Activated CD4-positive, alpha-beta T cell treated with anti-CD3 and anti-CD28 coated beads, Interleukin-2, amount 10 ng/mL, durations not matched to agents 24 days and 14 days (primary cell): ENCODE results near the gene CNTNAP4. TPM values are rescaled to one million over a fixed set of nuclear protein-coding genes. Genes with fewer than 3 reads are reported as not detected.

Experiments
- DNase-seq: peaks from one replicate; pipeline ENCODE4 v3.0.0; 2022
- H3K27ac Mint-ChIP-seq: one replicate; pipeline ENCODE4 v1.8.0; 2022; ENCODE audit warnings: mild to moderate bottlenecking, mixed read lengths
- H3K27me3 Mint-ChIP-seq: one replicate; pipeline ENCODE4 v1.8.0; 2022; ENCODE audit warnings: mixed read lengths
- H3K36me3 Mint-ChIP-seq: one replicate; pipeline ENCODE4 v1.8.0; 2022; ENCODE audit warnings: low read depth, mild to moderate bottlenecking, mixed read lengths
- H3K4me1 Mint-ChIP-seq: one replicate; pipeline ENCODE4 v1.8.0; 2021; ENCODE audit warnings: mixed read lengths
- H3K4me3 Mint-ChIP-seq: one replicate; pipeline ENCODE4 v1.8.0; 2022; ENCODE audit warnings: mild to moderate bottlenecking, moderate library complexity, mixed read lengths
- H3K9me3 Mint-ChIP-seq: one replicate; pipeline ENCODE4 v1.8.0; 2021; ENCODE audit warnings: mixed read lengths
- intact Hi-C: fragments of 100-400 bp; cut with micrococcal nuclease; formaldehyde crosslinking; loops from one replicate; pipeline ENCODE4 v1.15.1; 2023
- total RNA-seq: library from RNA; stranded (reverse); gene quantifications from 2 replicates; pipeline ENCODE4 v1.2.3, GENCODE V29; 2022

CNTNAP4 gene
- total RNA-seq, 1 donor from 2014 or later, result not detected

DNA sequence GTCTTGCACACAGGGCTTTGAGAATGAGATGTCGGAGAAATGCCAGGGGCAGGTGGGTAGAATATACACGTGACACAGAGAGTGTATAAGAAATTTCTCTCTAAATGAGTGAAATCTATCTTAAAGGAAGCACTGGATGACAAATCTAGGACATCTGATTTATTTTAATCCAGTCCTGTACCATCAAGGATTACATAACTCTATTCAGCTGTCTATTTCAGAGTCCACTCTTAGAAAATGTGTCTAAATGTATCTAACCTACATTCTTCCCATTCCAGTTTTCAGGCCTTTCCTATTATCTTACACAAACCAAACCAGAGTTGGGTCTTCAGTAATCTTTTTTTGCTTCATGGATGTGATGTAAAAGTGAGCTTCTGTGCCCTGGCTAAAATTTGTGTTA is 181.9 kb downstream of the CNTNAP4 start:
- H3K27ac Mint-ChIP-seq, result no peak overlapping the region
- H3K4me3 Mint-ChIP-seq, result no peak overlapping the region
- H3K27me3 Mint-ChIP-seq, result no peaks in the 10 kb centered on the region
- intact Hi-C loops, result no loop called here
- H3K36me3 Mint-ChIP-seq, result no peaks in the 10 kb centered on the region
- no peak for DNase-seq
- no peaks in the 10 kb centered on the region for H3K9me3 Mint-ChIP-seq
- H3K4me1 Mint-ChIP-seq, result no peaks in the 10 kb centered on the region

DNA sequence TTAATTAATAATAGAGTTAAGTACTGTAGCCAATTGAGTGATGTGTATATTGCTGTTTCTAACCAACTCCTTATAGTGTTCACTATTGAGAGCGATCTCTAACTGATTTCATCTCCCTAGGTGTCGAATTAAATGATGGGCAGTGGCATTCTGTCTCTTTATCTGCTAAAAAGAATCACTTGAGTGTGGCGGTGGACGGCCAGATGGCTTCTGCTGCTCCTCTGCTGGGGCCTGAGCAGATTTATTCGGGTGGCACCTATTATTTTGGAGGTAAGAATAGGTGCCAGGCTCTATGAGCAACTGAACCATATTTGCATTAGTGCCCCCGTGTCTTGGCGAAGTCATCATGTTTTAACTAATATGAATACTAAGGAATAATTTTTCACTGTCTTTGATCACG is 184.6 kb downstream of the CNTNAP4 start:
- H3K4me3 Mint-ChIP-seq, result no peak overlapping the region

GRCh38 chr16:76464955-76465620 is 187.9 kb downstream of the CNTNAP4 start:
- intact Hi-C loops, result no loop called here

More for the DNA sequence above, 184.6 kb downstream of the CNTNAP4 start:
- Mint-ChIP-seq H3K27ac (no peak overlapping the region), H3K36me3 (no peaks in the 10 kb centered on the region), H3K9me3 (no peaks in the 10 kb centered on the region), H3K27me3 (no peaks in the 10 kb centered on the region), H3K4me1 (no peaks in the 10 kb centered on the region)
- DNase-seq, result no peak
- intact Hi-C loops, result no loop called here

GRCh38 chr16:76466871-76467270 is 189.7 kb downstream of the CNTNAP4 start:
- Mint-ChIP-seq H3K27me3 (no peaks in the 10 kb centered on the region), H3K4me3 (no peak overlapping the region), H3K4me1 (no peaks in the 10 kb centered on the region), H3K9me3 (no peaks in the 10 kb centered on the region), H3K36me3 (no peaks in the 10 kb centered on the region), H3K27ac (no peak overlapping the region)
- intact Hi-C loops, result no loop called here
- no peak for DNase-seq

More at GRCh38 chr16:76464955-76465620, 187.9 kb downstream of the CNTNAP4 start:
- no peak for DNase-seq
- no peak overlapping the region for H3K4me3 Mint-ChIP-seq
- H3K9me3 Mint-ChIP-seq, result no peaks in the 10 kb centered on the region
- no peak overlapping the region for H3K27ac Mint-ChIP-seq
- no peaks in the 10 kb centered on the region for H3K27me3 Mint-ChIP-seq
- H3K36me3 Mint-ChIP-seq, result no peaks in the 10 kb centered on the region
- H3K4me1 Mint-ChIP-seq, result no peaks in the 10 kb centered on the region

DNA sequence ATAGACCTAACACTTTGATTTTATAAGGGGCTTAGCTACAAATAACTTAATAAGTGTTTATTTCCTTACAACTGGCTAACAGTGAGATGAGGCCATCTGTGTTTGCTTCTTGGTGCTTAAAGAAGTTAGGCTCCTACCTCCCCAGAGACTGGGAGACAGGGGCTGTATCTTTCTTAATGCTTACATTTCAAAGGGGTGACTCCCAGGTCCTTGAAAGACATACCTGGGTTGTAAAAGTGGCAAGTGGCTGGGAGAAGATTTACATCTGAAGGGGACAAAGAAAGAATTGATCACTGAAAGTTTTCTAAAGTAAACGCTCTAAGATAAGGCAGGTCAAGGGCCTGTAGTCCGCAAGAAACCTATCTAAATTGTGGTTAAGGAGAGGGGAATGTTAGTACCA is 196.8 kb downstream of the CNTNAP4 start:
- H3K36me3 Mint-ChIP-seq, result no peaks in the 10 kb centered on the region
- H3K4me3 Mint-ChIP-seq, result no peak overlapping the region
- DNase-seq, result no peak
- no peaks in the 10 kb centered on the region for H3K9me3 Mint-ChIP-seq
- no peak overlapping the region for H3K27ac Mint-ChIP-seq
- H3K27me3 Mint-ChIP-seq, result no peaks in the 10 kb centered on the region
- H3K4me1 Mint-ChIP-seq, result no peaks in the 10 kb centered on the region
- intact Hi-C loops, result no loop called here

DNA sequence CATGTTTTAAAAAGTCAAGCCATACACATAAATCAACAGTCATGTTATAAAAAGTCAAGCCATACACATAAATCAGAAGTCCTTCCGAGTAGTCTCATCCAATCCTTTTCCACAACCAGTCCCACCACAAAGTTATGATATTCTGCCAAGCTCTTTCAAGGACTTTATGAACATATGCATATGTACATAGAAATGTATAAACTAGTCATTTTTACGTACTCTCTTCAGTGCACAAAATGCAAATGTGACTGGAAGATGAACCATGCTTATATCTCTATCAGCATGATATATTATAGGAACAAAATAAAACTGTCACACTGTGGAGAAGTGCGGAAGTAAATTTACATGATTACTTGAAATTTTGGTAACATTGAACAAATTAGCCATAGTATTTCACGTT is 200.9 kb downstream of the CNTNAP4 start:
- intact Hi-C loops, result no loop called here
- Mint-ChIP-seq H3K36me3 (no peaks in the 10 kb centered on the region), H3K27ac (no peak overlapping the region), H3K4me3 (no peak overlapping the region), H3K9me3 (peaks cover 4% of the 10 kb centered on the region), H3K4me1 (no peaks in the 10 kb centered on the region), H3K27me3 (no peaks in the 10 kb centered on the region)
- DNase-seq, result no peak

GRCh38 chr16:76483307-76483909 is 206.2 kb downstream of the CNTNAP4 start:
- intact Hi-C loops, result no loop called here

GRCh38 chr16:76484020-76484419 is 206.8 kb downstream of the CNTNAP4 start:
- H3K36me3 Mint-ChIP-seq, result no peaks in the 10 kb centered on the region
- no peaks in the 10 kb centered on the region for H3K27me3 Mint-ChIP-seq
- no peaks in the 10 kb centered on the region for H3K4me1 Mint-ChIP-seq
- peaks cover 4% of the 10 kb centered on the region for H3K9me3 Mint-ChIP-seq
- no peak for DNase-seq
- intact Hi-C loops, result no loop called here
- H3K27ac Mint-ChIP-seq, result no peak overlapping the region
- no peak overlapping the region for H3K4me3 Mint-ChIP-seq

More at GRCh38 chr16:76483307-76483909, 206.2 kb downstream of the CNTNAP4 start:
- Mint-ChIP-seq H3K36me3 (no peaks in the 10 kb centered on the region), H3K9me3 (peaks cover 4% of the 10 kb centered on the region), H3K4me1 (no peaks in the 10 kb centered on the region), H3K27me3 (no peaks in the 10 kb centered on the region), H3K27ac (no peak overlapping the region), H3K4me3 (no peak overlapping the region)
- DNase-seq, result no peak

GRCh38 chr16:76486740-76487139 is 209.5 kb downstream of the CNTNAP4 start:
- Mint-ChIP-seq H3K4me3 (no peak overlapping the region), H3K27me3 (no peaks in the 10 kb centered on the region), H3K27ac (no peak overlapping the region), H3K4me1 (no peaks in the 10 kb centered on the region), H3K36me3 (no peaks in the 10 kb centered on the region), H3K9me3 (peaks cover under 1% of the 10 kb centered on the region)
- DNase-seq, result no peak
- intact Hi-C loops, result no loop called here

GRCh38 chr16:76487411-76488064 is 210.3 kb downstream of the CNTNAP4 start:
- no peak overlapping the region for H3K4me3 Mint-ChIP-seq
- no peaks in the 10 kb centered on the region for H3K36me3 Mint-ChIP-seq
- H3K27me3 Mint-ChIP-seq, result no peaks in the 10 kb centered on the region
- DNase-seq, result no peak
- H3K27ac Mint-ChIP-seq, result no peak overlapping the region
- H3K9me3 Mint-ChIP-seq, result no peaks in the 10 kb centered on the region
- no peaks in the 10 kb centered on the region for H3K4me1 Mint-ChIP-seq
- intact Hi-C loops, result no loop called here

- H3K4me3 Mint-ChIP-seq, result no peak overlapping the region
- H3K27ac Mint-ChIP-seq, result no peak overlapping the region
- H3K27me3 Mint-ChIP-seq, result no peaks in the 10 kb centered on the region
- H3K9me3 Mint-ChIP-seq, result no peaks in the 10 kb centered on the region
- H3K36me3 Mint-ChIP-seq, result no peaks in the 10 kb centered on the region
- H3K4me1 Mint-ChIP-seq, result no peaks in the 10 kb centered on the region
- no peak for DNase-seq
- intact Hi-C loops, result no loop called here
Measured at GRCh38 chr16:76488065-76488417, 210.8 kb downstream of the CNTNAP4 start.

GRCh38 chr16:76490036-76490639 is 212.9 kb downstream of the CNTNAP4 start:
- no peaks in the 10 kb centered on the region for H3K36me3 Mint-ChIP-seq
- intact Hi-C loops, result no loop called here
- H3K4me1 Mint-ChIP-seq, result no peaks in the 10 kb centered on the region
- H3K4me3 Mint-ChIP-seq, result no peak overlapping the region
- no peaks in the 10 kb centered on the region for H3K27me3 Mint-ChIP-seq
- H3K9me3 Mint-ChIP-seq, result no peaks in the 10 kb centered on the region
- no peak overlapping the region for H3K27ac Mint-ChIP-seq
- no peak for DNase-seq

DNA sequence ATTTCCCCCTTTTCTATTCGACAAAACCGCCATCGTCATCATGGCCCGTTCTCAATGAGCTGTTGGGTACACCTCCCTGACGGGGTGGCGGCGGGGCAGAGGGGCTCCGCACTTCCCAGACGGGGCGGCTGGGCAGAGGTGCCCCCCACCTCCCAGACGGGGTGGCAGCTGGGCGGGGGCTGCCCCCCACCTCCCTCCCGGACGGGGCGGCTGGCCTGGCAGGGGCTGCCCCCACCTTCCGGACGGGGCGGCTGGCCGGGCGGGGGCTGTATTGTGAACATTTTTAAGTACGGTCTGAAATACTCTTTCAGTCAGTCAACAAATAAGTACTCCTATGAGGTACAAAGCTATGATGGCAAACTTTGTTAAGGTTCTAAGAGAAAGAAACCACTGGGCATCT is 222.8 kb downstream of the CNTNAP4 start:
- Mint-ChIP-seq H3K9me3 (no peaks in the 10 kb centered on the region), H3K4me3 (no peak overlapping the region), H3K36me3 (no peaks in the 10 kb centered on the region)

DNA sequence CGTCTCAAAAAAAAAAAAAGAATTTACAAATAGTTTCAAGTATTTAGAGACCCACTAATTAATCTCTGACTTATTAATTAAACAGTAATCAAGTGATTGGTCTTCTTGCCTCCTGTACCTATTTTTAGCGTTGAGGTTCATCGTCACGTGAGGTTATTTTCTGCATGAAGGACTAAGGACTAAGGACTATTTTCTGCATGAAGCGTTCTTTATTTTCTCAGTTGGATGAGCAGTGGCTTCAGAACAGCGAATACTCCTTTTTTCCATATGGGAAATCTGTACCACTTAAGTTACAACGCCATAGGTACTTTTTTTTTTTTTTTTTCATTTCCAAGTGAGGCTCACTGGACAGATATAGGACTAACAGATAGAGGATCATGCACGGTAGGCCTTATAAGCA is 224.9 kb downstream of the CNTNAP4 start:
- no peaks in the 10 kb centered on the region for H3K4me1 Mint-ChIP-seq
- no peak overlapping the region for H3K4me3 Mint-ChIP-seq
- no peaks in the 10 kb centered on the region for H3K27me3 Mint-ChIP-seq
- no peak overlapping the region for H3K27ac Mint-ChIP-seq
- H3K36me3 Mint-ChIP-seq, result no peaks in the 10 kb centered on the region
- intact Hi-C loops, result no loop called here
- DNase-seq, result no peak
- H3K9me3 Mint-ChIP-seq, result no peaks in the 10 kb centered on the region

More for the DNA sequence above, 222.8 kb downstream of the CNTNAP4 start:
- DNase-seq, result no peak
- no peaks in the 10 kb centered on the region for H3K4me1 Mint-ChIP-seq
- no peaks in the 10 kb centered on the region for H3K27me3 Mint-ChIP-seq
- H3K27ac Mint-ChIP-seq, result no peak overlapping the region
- intact Hi-C loops, result no loop called here
